Choroid plexus epithelial cell (primary cell): ENCODE data around the gene IGFL2.

ENCODE experiments used
- DNase-seq: peaks from one replicate; pipeline ENCODE4 v3.0.0-alpha.2; 2010; ENCODE audit warnings: low read depth
- H3K4me3 ChIP-seq: 2 replicates; pipeline ENCODE4 v1.5.1; 2011; ENCODE audit warnings: low read depth, mild to moderate bottlenecking, control low read depth, low read length, moderate library complexity
- CTCF ChIP-seq: conservative IDR thresholded peaks from 2 replicates; pipeline ENCODE4 v1.5.1; 2011; ENCODE audit warnings: low read depth, mild to moderate bottlenecking, control low read depth, inconsistent platforms, low read length, moderate library complexity

IGFL2 gene

GRCh38 chr19:46112527-46112926 is 35.5 kb upstream of the IGFL2 start:
- no peak overlapping the region for H3K4me3 ChIP-seq
- no peak for TF ChIP-seq CTCF
- no peak for DNase-seq

- no peak overlapping the region for H3K4me3 ChIP-seq
- DNase-seq: no peak
- no peak for TF ChIP-seq CTCF
Measured at GRCh38 chr19:46113726-46114125, 34.3 kb upstream of the IGFL2 start.

- H3K4me3 ChIP-seq: no peak overlapping the region
- DNase-seq: peak; percentile 77
- no peak for TF ChIP-seq CTCF
Measured at GRCh38 chr19:46115396-46116106, 32.5 kb upstream of the IGFL2 start.

- no peak for TF ChIP-seq CTCF
- H3K4me3 ChIP-seq: no peak overlapping the region
- DNase-seq: no peak
Measured at GRCh38 chr19:46116121-46116520, 31.9 kb upstream of the IGFL2 start.

GRCh38 chr19:46118136-46118535 is 29.9 kb upstream of the IGFL2 start:
- no peak for DNase-seq

GRCh38 chr19:46124638-46125115 is 23.4 kb upstream of the IGFL2 start, which contains the start of gene IGFL3:
Gene IGFL3, minus strand, starts transcription at chr19:46124688. Its CDS starts 39 bp downstream, at chr19:46124649.
- no peak for TF ChIP-seq CTCF
- H3K4me3 ChIP-seq: no peak within 1 kb of the TSS
- peak; percentile 25 for DNase-seq

More at GRCh38 chr19:46118136-46118535, 29.9 kb upstream of the IGFL2 start:
- TF ChIP-seq CTCF: no peak
- H3K4me3 ChIP-seq: no peak overlapping the region

- no peak for DNase-seq
- no peak for TF ChIP-seq CTCF
- H3K4me3 ChIP-seq: no peak overlapping the region
Measured at GRCh38 chr19:46125447-46125846, 22.6 kb upstream of the IGFL2 start.
